AG09309 (cell line): ENCODE measurements around the gene GNAQ.
"Not testable (repeated sequence)": the region's sequence is repeated elsewhere in the genome, so short reads cannot be mapped to it uniquely, and the experiment has no call there.

Experiments used
- DNase-seq: peaks from one replicate; pipeline ENCODE4 v3.0.0-alpha.2; 2010; ENCODE audit warnings: low read depth
- H3K4me3 ChIP-seq: 2 replicates; pipeline ENCODE4 v1.5.1; 2011; ENCODE audit warnings: mild to moderate bottlenecking, low read depth, low read length, moderate library complexity; ENCODE audit not compliant: control insufficient read depth
- TF ChIP-seq, protein P1 (sequence below): IDR thresholded peaks from 2 replicates; pipeline ENCODE4 v1.5.1; 2011; ENCODE audit warnings: mild to moderate bottlenecking, low read depth, low read length, inconsistent platforms; ENCODE audit not compliant: insufficient read depth, control insufficient read depth; ENCODE audit errors: missing control alignments

GNAQ gene

DNA sequence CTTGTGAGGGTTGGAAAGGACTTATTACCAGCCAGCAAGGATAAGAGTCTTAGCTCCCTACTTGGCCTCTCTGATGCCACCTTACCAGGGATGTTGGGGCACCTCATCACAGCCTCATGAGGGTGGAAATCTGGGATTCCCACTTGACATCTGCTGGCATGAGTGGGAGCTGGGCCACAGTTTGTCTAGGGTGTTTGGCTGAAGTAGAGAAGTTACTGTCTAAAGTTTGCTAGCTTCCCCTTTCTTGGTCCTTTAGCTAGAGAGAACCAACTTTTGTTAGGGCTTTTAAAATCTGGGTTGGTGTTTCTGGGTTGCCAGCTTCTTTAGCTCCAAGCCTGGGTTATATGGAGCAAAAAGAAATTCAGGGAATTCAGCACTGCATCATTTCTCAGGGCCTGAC is 326.0 kb downstream of the GNAQ start:
- TF ChIP-seq, protein P1, sequence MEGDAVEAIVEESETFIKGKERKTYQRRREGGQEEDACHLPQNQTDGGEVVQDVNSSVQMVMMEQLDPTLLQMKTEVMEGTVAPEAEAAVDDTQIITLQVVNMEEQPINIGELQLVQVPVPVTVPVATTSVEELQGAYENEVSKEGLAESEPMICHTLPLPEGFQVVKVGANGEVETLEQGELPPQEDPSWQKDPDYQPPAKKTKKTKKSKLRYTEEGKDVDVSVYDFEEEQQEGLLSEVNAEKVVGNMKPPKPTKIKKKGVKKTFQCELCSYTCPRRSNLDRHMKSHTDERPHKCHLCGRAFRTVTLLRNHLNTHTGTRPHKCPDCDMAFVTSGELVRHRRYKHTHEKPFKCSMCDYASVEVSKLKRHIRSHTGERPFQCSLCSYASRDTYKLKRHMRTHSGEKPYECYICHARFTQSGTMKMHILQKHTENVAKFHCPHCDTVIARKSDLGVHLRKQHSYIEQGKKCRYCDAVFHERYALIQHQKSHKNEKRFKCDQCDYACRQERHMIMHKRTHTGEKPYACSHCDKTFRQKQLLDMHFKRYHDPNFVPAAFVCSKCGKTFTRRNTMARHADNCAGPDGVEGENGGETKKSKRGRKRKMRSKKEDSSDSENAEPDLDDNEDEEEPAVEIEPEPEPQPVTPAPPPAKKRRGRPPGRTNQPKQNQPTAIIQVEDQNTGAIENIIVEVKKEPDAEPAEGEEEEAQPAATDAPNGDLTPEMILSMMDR = no peak
- H3K4me3 ChIP-seq = no peak overlapping the region
- DNase-seq = no peak

DNA sequence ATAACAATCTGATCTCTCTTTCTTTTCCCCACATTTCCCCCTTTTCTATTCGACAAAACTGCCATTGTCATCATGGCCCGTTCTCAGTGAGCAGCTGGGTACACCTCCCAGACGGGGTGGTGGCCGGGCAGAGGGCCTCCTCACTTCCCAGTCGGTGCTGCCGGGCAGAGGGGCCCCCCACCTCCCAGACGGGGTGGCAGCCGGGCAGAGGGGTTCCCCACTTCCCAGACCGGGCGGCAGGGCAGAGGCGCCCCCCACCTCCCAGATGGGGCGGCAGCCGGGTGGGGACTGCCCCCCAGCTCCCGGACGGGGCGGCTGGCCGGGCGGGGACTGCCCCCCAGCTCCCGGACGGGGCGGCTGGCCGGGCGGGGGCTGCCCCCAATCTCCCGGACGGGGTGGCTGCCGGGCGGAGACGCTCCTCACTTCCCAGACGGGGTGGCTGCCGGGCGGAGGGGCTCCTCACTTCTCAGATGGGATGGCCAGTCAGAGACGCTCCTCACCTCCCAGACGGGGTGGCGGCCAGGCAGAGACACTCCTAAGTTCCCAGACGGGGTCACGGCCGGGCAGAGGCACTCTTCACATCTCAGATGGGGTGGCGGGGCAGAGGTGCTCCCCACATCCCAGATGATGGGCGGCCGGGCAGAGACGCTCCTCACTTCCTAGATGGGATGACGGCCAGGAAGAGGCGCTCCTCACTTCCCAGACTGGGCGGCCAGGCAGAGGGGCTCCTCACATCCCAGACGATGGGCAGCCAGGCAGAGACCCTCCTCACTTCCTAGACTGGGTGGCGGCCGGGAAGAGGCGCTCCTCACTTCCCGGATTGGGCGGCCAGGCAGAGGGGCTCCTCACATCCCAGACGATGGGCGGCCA is 328.9 kb downstream of the GNAQ start:
- not testable (repeated sequence) for DNase-seq, H3K4me3 ChIP-seq

DNA sequence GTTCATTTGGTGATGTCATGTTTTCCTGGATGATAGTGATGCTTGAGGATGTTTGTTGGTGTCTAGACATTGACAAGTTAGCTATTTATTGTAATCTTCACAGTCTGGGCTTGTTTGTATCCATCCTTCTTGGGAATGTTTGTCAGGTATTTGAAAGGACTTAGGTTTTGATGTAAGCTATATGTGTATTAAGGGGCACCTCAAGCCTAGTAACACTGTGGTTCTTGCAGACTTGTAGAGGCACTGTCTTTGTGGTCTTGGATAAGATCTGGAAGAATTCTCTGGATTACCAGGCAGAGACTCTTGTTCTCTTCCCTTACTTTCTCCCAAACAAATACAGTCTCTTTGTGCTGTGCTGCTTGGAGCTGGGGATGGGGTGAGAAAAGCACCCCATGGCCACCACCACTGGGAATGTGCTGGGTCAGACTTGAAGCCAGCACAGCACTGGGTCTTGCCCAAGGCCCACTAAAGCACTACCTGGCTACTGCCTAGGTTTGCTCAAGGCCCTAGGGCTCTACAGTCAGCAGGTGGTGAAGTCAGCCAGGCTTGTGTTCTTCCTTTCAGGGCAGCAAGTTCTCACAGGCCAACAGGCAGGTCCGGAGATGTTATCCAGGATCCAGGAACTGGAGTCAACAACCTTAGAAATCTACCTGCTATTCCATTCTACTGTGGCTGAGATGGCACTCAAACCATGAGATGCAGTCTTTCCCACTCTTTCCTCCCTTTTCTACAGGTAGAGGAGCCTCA is 334.2 kb downstream of the GNAQ start:
- no peak for DNase-seq
- TF ChIP-seq, protein P1 = no peak
- no peak overlapping the region for H3K4me3 ChIP-seq

DNA sequence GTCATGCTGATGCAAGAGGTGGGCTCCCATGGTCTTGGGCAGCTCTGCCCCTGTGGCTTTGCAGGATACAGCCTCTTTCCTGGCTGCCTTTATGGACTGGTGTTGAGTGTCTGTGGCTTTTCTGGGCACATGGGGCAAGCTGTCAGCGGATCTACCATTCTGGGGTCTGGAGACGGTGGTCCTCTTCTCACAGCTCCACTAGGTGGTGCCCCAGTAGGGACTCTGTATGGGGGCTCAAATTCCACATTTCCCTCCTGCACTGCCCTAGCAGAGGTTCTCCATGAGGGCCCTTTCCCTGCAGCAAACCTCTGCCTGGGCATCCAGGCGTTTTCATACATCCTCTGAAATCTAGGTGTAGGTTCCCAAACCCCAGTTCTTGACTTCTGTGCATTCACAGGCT is 340.9 kb downstream of the GNAQ start:
- DNase-seq, H3K4me3 ChIP-seq: not testable (repeated sequence)

DNA sequence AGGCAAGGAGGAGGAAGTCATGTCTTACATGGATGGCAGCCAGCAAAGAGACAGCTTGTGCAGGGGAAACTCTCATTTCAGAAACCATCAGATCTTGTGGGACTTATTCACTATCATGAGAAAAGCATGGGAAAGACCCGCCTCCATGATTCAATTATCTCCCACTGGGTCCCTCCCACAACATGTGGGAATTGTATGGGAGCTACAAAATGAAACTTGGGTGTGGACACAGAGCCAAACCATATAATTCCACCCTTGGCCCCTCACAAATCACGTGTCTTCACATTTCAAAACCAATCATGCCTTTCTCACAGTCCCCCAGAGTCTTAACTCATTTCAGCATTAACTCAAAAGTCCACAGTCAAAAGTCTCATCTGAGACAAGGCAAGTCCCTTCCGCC is 341.5 kb downstream of the GNAQ start:
- not testable (repeated sequence) for DNase-seq

DNA sequence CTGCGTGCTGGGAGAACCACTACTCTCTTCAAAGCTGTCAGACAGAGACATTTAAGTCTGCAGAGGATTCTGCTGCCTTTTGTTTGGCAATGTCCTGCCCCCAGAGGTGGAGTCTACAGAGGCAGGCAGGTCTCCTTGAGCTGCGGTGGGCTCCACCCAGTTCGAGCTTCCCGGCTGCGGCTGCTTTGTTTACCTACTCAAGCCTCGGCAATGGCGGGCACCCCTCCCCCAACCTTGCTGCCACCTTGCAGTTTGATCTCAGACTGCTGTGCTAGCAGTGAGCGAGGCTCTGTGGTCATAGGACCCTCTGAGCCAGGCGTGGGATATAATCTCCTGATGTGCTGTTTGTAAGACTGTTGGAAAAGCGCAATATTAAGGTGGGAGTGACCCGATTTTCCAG is 343.9 kb downstream of the GNAQ start:
- DNase-seq, H3K4me3 ChIP-seq: not testable (repeated sequence)

More for the DNA sequence above, 341.5 kb downstream of the GNAQ start:
- not testable (repeated sequence) for H3K4me3 ChIP-seq

DNA sequence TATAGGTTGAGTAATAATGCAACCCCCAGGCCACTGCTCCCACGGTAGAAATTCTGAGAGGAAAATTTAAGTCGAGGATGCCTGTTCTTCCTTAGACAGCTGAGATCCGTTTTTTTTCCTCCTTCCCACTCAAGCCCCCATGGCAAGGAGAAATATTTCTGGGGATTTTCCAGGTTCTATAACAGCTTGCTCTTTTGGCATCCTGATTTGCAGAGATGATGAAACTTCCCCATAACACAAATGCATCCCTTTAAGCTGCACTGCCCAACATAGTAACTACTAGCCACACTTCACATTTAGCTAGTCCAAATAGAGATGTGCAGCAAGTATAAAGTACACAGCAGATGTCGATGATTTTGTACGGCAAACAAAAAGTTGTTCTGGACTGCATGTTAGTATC is 351.0 kb downstream of the GNAQ start:
- TF ChIP-seq, protein P1 = no peak
- no peak overlapping the region for H3K4me3 ChIP-seq
- DNase-seq = no peak

DNA sequence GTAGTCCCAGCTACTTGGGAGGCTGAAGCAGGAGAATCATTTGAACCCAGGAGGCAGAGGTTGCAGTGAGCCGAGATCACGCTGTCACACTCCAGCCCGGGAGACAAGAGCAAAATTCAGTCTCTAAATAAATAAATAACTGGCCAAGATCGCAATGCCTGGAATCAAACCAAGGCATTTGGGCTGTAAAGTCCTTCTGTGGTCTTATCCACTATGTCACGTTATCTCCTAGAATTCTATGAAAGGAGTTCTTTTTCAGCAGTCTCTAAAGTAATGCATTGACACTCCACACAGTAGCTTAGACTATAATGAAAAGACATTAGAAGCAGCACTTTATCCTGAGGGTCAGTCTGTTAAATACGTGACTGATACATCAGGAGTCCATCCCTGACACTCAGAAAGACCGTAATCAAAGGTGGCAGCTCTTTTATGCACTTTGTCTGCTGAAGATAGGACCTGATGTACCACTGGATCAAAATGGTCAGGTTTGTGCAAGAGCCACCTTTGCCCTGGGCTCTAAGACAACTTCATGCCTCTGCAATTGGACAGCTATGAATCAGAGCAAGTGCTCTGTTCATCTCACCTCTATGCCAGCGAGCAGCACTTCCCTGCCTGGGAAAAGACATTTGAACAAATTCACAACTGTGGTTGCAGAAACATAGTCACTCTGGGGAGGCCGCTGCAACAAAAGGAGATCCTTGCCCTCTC is 351.8 kb downstream of the GNAQ start:
- TF ChIP-seq, protein P1 = no peak
- DNase-seq = no peak
- H3K4me3 ChIP-seq = no peak overlapping the region

DNA sequence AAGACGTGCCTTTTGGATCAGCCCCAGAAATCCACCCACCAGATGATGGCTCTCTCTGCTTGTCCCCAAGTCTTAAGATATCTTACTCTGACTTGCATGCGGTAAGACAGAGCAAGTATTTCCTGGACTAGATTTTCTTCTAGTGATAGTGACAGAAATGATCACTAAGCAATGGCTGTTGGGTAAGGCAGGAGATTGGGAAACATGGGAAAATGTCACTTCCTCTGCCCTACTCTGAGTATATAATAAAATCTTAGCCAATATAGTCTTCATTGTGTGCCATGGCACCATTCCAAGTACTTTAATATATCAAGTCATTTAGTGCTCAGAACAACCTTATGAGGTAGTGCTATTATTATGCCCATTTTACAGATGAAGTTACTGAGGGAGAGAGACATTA is 352.5 kb downstream of the GNAQ start:
- no peak overlapping the region for H3K4me3 ChIP-seq
- DNase-seq = no peak
- TF ChIP-seq, protein P1 = no peak
